PFSK-1 (cell line): Measurements from ENCODE around the gene HDAC3.

ENCODE experiments used
- FOXP2 ChIP-seq: optimal IDR thresholded peaks from 2 replicates; pipeline ENCODE3; 2011; ENCODE audit warnings: borderline replicate concordance, control low read depth, inconsistent platforms; ENCODE audit not compliant: insufficient read depth; ENCODE audit errors: extremely low read length, extremely low read depth
- POLR2AphosphoS5 ChIP-seq: IDR thresholded peaks from 2 replicates; pipeline ENCODE4 v1.6.1; 2012; ENCODE audit warnings: low read depth, mild to moderate bottlenecking, control low read depth, low read length, moderate library complexity
- SIN3A ChIP-seq: IDR thresholded peaks from 2 replicates; pipeline ENCODE4 v1.6.1; 2012; ENCODE audit warnings: mild to moderate bottlenecking, low read length, moderate library complexity, borderline replicate concordance; ENCODE audit not compliant: insufficient read depth
- TAF1 ChIP-seq: IDR thresholded peaks from 2 replicates; pipeline ENCODE4 v1.6.1; 2012; ENCODE audit warnings: low read length, control low read depth, borderline replicate concordance; ENCODE audit not compliant: insufficient read depth
- TF ChIP-seq, protein P1 (sequence below), 2 experiments: IDR thresholded peaks; 2 replicates each; pipeline versions ENCODE4 v1.6.1 to v1.8.0; 2011 to 2012; ENCODE audit warnings: low read depth in 2 of 2, low read length in 2 of 2, control low read depth in 1 of 2, inconsistent platforms in 1 of 2, mild to moderate bottlenecking in 1 of 2, moderate library complexity in 1 of 2; ENCODE audit not compliant: insufficient read depth in 1 of 2

DNA sequence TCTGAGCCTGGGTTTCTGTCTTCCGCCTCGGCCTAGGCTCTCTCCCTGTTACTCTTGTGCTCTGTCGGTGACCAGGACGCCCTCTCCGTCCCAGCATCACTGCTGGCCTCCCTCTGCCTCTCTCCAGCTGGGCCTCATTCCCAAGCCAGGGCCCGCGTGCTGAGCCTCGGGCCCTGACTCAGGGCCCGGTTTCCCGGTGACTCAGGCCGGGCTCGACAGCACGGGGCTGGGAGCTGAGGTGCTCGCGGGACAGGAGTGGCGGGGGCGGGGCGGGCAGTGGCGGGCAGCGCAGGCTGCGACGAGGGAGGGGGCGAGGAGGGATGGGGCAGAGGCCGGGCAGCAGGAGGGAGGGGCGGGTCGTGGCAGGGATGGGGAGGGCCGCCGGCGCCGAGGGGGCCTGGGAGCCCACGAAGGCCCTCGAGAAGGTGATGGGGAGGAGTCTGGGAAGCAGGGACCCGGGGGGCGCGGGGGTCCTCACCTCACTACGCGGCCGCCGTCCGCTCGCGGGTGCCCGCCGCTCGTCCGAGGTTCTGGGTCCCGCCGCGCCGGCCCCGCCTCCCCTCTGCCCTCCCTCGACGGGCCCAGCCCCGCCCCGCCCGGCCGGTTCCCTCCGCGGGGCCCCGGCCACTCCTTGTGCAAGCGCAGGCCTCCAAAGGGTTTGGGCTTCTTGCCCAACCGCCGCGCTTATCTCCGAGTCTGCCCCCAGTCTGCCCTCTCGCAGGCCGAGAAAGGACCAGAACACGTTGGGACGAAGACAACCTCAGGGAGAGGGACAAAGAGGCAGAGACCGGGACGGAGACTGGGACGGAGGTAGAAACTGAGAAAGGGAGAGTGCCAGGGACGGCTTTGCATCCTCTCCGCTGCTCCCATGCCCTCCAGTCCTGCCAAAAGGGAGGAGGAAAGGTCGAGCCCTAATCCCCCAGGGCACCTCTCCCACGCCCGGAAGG lies 45.3 kb upstream of the HDAC3 start, which contains the start of gene ARAP3:
- TF ChIP-seq POLR2AphosphoS5 (no peak), SIN3A (no peak), TAF1 (no peak), FOXP2 (no peak)
- TF ChIP-seq, protein P1, sequence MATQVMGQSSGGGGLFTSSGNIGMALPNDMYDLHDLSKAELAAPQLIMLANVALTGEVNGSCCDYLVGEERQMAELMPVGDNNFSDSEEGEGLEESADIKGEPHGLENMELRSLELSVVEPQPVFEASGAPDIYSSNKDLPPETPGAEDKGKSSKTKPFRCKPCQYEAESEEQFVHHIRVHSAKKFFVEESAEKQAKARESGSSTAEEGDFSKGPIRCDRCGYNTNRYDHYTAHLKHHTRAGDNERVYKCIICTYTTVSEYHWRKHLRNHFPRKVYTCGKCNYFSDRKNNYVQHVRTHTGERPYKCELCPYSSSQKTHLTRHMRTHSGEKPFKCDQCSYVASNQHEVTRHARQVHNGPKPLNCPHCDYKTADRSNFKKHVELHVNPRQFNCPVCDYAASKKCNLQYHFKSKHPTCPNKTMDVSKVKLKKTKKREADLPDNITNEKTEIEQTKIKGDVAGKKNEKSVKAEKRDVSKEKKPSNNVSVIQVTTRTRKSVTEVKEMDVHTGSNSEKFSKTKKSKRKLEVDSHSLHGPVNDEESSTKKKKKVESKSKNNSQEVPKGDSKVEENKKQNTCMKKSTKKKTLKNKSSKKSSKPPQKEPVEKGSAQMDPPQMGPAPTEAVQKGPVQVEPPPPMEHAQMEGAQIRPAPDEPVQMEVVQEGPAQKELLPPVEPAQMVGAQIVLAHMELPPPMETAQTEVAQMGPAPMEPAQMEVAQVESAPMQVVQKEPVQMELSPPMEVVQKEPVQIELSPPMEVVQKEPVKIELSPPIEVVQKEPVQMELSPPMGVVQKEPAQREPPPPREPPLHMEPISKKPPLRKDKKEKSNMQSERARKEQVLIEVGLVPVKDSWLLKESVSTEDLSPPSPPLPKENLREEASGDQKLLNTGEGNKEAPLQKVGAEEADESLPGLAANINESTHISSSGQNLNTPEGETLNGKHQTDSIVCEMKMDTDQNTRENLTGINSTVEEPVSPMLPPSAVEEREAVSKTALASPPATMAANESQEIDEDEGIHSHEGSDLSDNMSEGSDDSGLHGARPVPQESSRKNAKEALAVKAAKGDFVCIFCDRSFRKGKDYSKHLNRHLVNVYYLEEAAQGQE (IDR thresholded peaks at IDR 0.05; ENCODE audit: insufficient read depth in 1 of 2, low read depth in 2 of 2, low read length in 2 of 2), result no peak
